ENCODE measurements around the gene MCOLN1. TPM values are rescaled to one million over a fixed set of nuclear protein-coding genes. Genes with fewer than 3 reads are reported as not detected.

MCOLN1 gene
- total RNA-seq, 1 donor from 2014 or later: 39.8 TPM

DNA sequence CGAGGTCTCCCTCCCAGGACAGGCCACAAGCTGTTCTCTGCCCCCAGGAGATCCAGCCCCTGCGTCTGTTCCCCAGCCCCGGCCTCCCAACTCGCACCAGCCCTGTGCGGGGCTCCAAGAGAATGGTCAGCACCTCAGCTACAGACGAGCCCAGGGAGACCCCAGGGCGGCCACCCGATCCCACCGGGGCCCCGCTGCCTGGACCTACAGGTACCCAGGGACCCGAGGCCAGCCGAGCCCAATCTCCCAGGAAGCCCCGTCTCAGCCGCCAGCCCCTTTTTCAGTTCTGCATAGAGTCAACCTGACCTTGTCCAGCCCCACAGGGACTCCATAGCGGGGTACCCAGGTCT is 19.0 kb downstream of the MCOLN1 start:
- no peaks in the 10 kb centered on the region for H3K4me1 Mint-ChIP-seq (ENCODE audit: low read depth, unreplicated experiment)
- peaks cover 4% of the 10 kb centered on the region for H3K36me3 Mint-ChIP-seq (ENCODE audit: unreplicated experiment)
- peaks cover 5% of the 10 kb centered on the region for H3K9me3 Mint-ChIP-seq (ENCODE audit: unreplicated experiment)
- no peak for DNase-seq
- no peak overlapping the region for H3K4me3 Mint-ChIP-seq (ENCODE audit: unreplicated experiment)
- peaks cover 1% of the 10 kb centered on the region for H3K27me3 Mint-ChIP-seq (ENCODE audit: unreplicated experiment)
- no peak for TF ChIP-seq CTCF (IDR thresholded peaks at IDR 0.05; ENCODE audit: partially characterized antibody, unreplicated experiment)
- H3K27ac Mint-ChIP-seq (ENCODE audit: unreplicated experiment): no peak overlapping the region

DNA sequence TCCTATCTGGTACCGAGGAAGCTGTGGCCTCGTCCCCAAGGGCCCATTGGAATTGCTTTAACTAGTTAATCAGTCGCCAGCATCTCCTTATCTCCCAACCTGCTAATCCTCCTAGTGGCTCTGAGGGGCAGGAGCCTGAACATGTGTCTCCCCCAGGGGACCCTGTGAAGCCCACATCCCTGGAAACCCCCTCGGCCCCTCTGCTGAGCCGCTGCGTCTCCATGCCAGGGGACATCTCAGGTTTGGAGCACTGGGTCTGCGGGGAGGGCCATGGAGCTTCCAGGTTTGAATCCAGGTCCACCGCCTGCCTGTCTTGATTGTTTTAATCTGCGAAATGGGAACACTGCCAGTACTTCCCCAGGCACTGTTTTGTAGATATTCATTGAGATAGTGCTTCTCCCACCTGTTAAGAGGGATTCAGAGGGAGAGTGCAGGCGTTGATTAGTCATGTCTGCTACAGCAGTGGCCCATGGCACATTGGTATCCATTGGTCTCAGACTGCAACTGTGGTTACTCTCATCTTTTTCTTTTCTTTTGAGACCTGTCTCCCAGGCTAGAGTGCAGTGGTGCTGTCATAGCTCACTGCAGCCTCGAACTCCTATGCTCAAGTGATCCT is 19.5 kb downstream of the MCOLN1 start:
- DNase-seq: no peak
- Mint-ChIP-seq H3K9me3 (ENCODE audit: unreplicated experiment) (peaks cover 4% of the 10 kb centered on the region), H3K27me3 (ENCODE audit: unreplicated experiment) (peaks cover 1% of the 10 kb centered on the region), H3K4me1 (ENCODE audit: low read depth, unreplicated experiment) (no peaks in the 10 kb centered on the region), H3K27ac (ENCODE audit: unreplicated experiment) (no peak overlapping the region), H3K36me3 (ENCODE audit: unreplicated experiment) (peaks cover 4% of the 10 kb centered on the region), H3K4me3 (ENCODE audit: unreplicated experiment) (no peak overlapping the region)
- no peak for TF ChIP-seq CTCF (IDR thresholded peaks at IDR 0.05; ENCODE audit: partially characterized antibody, unreplicated experiment)

DNA sequence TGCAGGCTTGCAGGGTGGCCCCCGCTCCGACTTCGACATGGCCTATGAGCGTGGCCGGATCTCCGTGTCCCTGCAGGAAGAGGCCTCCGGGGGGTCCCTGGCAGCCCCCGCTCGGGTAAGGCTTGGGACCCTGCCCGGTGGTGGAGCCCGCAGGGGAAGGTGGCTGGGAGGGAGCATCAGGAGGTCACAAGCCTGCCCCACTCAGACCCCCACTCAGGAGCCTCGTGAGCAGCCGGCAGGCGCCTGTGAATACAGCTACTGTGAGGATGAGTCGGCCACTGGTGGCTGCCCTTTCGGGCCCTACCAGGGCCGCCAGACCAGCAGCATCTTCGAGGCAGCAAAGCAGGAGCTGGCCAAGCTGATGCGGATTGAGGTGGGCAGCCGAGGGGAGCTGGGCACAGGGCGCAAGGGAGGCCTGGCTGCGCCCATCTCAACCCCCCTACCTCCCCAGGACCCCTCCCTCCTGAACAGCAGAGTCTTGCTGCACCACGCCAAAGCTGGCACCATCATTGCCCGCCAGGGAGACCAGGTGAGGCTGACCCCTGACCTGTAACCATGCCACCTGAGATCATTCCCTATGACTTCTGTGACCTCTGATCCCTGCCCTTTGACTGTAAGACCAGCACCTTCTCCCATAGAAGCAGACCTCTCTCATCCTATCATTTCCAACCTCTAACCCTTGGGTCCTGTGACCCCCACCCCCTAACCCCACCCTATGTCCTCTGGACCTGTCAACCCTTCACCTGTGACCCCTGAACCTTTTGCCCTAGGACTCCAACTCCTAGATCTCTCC is 20.3 kb downstream of the MCOLN1 start:
- H3K27me3 Mint-ChIP-seq (ENCODE audit: unreplicated experiment): peaks cover 1% of the 10 kb centered on the region
- peaks cover 4% of the 10 kb centered on the region for H3K9me3 Mint-ChIP-seq (ENCODE audit: unreplicated experiment)
- H3K36me3 Mint-ChIP-seq (ENCODE audit: unreplicated experiment): peaks cover 4% of the 10 kb centered on the region
- TF ChIP-seq CTCF (IDR thresholded peaks at IDR 0.05; ENCODE audit: partially characterized antibody, unreplicated experiment): no peak
- DNase-seq: no peak
- no peak overlapping the region for H3K27ac Mint-ChIP-seq (ENCODE audit: unreplicated experiment)
- H3K4me1 Mint-ChIP-seq (ENCODE audit: low read depth, unreplicated experiment): no peaks in the 10 kb centered on the region
- no peak overlapping the region for H3K4me3 Mint-ChIP-seq (ENCODE audit: unreplicated experiment)

GRCh38 chr19:7544626-7545025 is 22.2 kb downstream of the MCOLN1 start:
- Mint-ChIP-seq H3K4me3 (ENCODE audit: unreplicated experiment) (no peak overlapping the region), H3K9me3 (ENCODE audit: unreplicated experiment) (peaks cover 4% of the 10 kb centered on the region), H3K36me3 (ENCODE audit: unreplicated experiment) (peaks cover 4% of the 10 kb centered on the region), H3K27me3 (ENCODE audit: unreplicated experiment) (peaks cover 2% of the 10 kb centered on the region), H3K4me1 (ENCODE audit: low read depth, unreplicated experiment) (no peaks in the 10 kb centered on the region), H3K27ac (ENCODE audit: unreplicated experiment) (no peak overlapping the region)
- DNase-seq: no peak
- TF ChIP-seq CTCF (IDR thresholded peaks at IDR 0.05; ENCODE audit: partially characterized antibody, unreplicated experiment): no peak

DNA sequence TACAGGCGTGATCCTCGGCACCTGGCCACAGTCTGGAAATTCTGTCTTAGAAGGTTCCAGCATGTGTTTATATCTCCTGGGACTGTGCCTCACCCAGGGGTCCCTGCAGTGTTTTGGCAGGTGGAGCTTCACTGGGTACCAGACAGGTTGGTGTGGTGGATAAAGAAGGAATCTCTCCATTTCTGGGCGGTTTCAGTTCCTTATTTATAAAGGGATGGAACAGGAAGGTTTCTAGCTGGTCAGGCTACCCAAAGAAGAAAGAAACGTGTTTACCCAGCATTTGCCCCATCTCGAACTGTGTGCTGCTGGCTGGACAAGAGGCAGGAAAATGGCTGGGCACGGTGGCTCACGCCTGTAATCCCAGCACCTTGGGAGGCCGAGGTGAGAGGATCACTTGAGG is 22.9 kb downstream of the MCOLN1 start:
- Mint-ChIP-seq H3K27me3 (ENCODE audit: unreplicated experiment) (peaks cover 3% of the 10 kb centered on the region), H3K4me3 (ENCODE audit: unreplicated experiment) (no peak overlapping the region), H3K9me3 (ENCODE audit: unreplicated experiment) (peaks cover 4% of the 10 kb centered on the region), H3K36me3 (ENCODE audit: unreplicated experiment) (peaks cover 4% of the 10 kb centered on the region), H3K27ac (ENCODE audit: unreplicated experiment) (no peak overlapping the region), H3K4me1 (ENCODE audit: low read depth, unreplicated experiment) (no peaks in the 10 kb centered on the region)
- TF ChIP-seq CTCF (IDR thresholded peaks at IDR 0.05; ENCODE audit: partially characterized antibody, unreplicated experiment): no peak
- no peak for DNase-seq

Measured in glutamatergic neuron (in vitro differentiated cells).